ENCODE data around the gene GSG1L.
A peak's percentile ranks its signal among the peaks of the same experiment; 100 is the strongest.

GSG1L gene

DNA sequence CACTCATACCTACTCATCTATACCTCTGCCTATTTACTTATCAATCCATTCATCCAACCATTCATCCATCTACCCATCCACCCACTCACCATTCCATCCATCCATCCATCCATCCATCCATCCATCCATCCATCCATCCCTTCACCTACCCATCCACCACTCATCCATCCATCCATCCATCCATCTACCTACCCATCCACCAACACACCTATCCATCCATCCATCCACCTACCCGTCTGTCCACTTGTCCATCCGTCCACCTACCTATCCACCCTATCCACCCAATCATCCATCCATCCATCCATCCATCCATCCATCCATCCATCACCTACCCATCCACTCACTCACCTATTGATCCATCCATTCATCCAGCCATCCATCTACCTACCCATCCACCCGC, 235.7 kb downstream of the GSG1L start:
- no peak overlapping the region for H2AK5ac ChIP-seq (ENCODE audit: low read depth, low read length)
- no peak overlapping the region for H2BK15ac ChIP-seq (ENCODE audit: low read length)
- no peak overlapping the region for H3K4ac ChIP-seq (ENCODE audit: low read length)
- H3K4me1 ChIP-seq (ENCODE audit: control insufficient read depth in 2 of 2, insufficient read depth in 1 of 2, low read depth in 1 of 2, low read length in 2 of 2), result no peaks in the 10 kb centered on the region
- H3K18ac ChIP-seq (ENCODE audit: low read length), result no peak overlapping the region
- no peak overlapping the region for H4K8ac ChIP-seq (ENCODE audit: low read depth, low read length)
- H3K9me3 ChIP-seq (replicated peaks in 1 of 2; ENCODE audit: control insufficient read depth in 2 of 2, insufficient read depth in 1 of 2, low read depth in 1 of 2, low read length in 2 of 2), result peaks cover 0 to 18% of the 10 kb centered on the region in 2 donors
- no peak overlapping the region for H2BK12ac ChIP-seq (ENCODE audit: low read length)
- H3K14ac ChIP-seq (ENCODE audit: low read length), result no peak overlapping the region
- H4K91ac ChIP-seq (ENCODE audit: low read depth, low read length, poor library complexity), result no peak overlapping the region
- H3K4me3 ChIP-seq (ENCODE audit: low read length in 2 of 2), result no peak overlapping the region
- H3K23ac ChIP-seq (ENCODE audit: low read depth, low read length, poor library complexity), result no peak overlapping the region
- H2BK120ac ChIP-seq (ENCODE audit: low read depth, low read length), result no peak overlapping the region
- no peaks in the 10 kb centered on the region for H3K36me3 ChIP-seq (replicated peaks in 1 of 2; ENCODE audit: control insufficient read depth in 2 of 2, insufficient read depth in 2 of 2, low read length in 2 of 2)
- no peak overlapping the region for H3K9ac ChIP-seq (ENCODE audit: low read depth, low read length, poor library complexity)
- WGBS, 2 donors (ENCODE audit: extremely low coverage in 2 of 2, insufficient read length in 2 of 2, insufficient replicate concordance in 1 of 2), result no CpG with 5 or more reads among the region's 3 CpGs
- H3K27ac ChIP-seq (replicated peaks; ENCODE audit: low read length), result no peak overlapping the region
- no peak overlapping the region for H2AFZ ChIP-seq (ENCODE audit: low read length)
- DNase-seq (ENCODE audit: low spot score), result no peak
- H3K4me2 ChIP-seq (ENCODE audit: insufficient read depth, low read length, poor library complexity, severe bottlenecking), result no peak overlapping the region
- H3K27me3 ChIP-seq (ENCODE audit: control insufficient read depth in 3 of 3, insufficient read depth in 3 of 3, low read depth in 1 of 3, low read length in 3 of 3), result peaks cover 0 to 5% (median 0%) of the 10 kb centered on the region in 3 experiments
- H3K79me1 ChIP-seq (ENCODE audit: low read depth, low read length), result no peaks in the 10 kb centered on the region
- H2BK5ac ChIP-seq (ENCODE audit: low read length), result no peak overlapping the region

DNA sequence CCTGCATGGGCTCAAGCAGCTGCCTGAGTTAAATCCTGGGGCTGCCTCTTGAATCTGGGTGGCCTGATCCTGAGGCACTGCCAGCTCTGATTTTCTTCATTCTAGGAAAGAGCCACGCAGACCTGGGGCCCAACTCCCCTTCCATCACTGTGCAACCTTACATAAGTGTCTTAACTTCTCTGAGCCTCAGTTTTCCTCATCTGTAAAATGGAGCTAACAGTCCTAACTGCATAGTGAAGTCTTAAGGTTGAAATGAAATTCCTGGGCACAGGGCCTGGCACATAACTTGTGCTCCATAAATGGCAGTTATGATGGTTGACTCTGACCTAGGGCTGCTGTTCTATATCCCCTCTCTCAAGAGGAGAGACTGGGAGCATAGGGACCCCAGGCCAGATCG, 236.6 kb downstream of the GSG1L start:
- no peak overlapping the region for H2BK12ac ChIP-seq (ENCODE audit: low read length)
- peaks cover 0 to 18% of the 10 kb centered on the region in 2 donors for H3K9me3 ChIP-seq (replicated peaks in 1 of 2; ENCODE audit: control insufficient read depth in 2 of 2, insufficient read depth in 1 of 2, low read depth in 1 of 2, low read length in 2 of 2)
- H3K4ac ChIP-seq (ENCODE audit: low read length), result no peak overlapping the region
- peak overlapping the region; percentile 51 for H3K14ac ChIP-seq (ENCODE audit: low read length)
- no peak overlapping the region for H2BK15ac ChIP-seq (ENCODE audit: low read length)
- no peak overlapping the region for H4K91ac ChIP-seq (ENCODE audit: low read depth, low read length, poor library complexity)
- no peak overlapping the region for H3K4me2 ChIP-seq (ENCODE audit: insufficient read depth, low read length, poor library complexity, severe bottlenecking)
- no peaks in the 10 kb centered on the region for H3K36me3 ChIP-seq (replicated peaks in 1 of 2; ENCODE audit: control insufficient read depth in 2 of 2, insufficient read depth in 2 of 2, low read length in 2 of 2)
- H2AFZ ChIP-seq (ENCODE audit: low read length), result no peak overlapping the region
- no peak for DNase-seq (ENCODE audit: low spot score)
- no peak overlapping the region for H3K18ac ChIP-seq (ENCODE audit: low read length)
- no peaks in the 10 kb centered on the region for H3K79me1 ChIP-seq (ENCODE audit: low read depth, low read length)
- no peak overlapping the region for H4K8ac ChIP-seq (ENCODE audit: low read depth, low read length)
- no peak overlapping the region for H3K4me3 ChIP-seq (ENCODE audit: low read length in 2 of 2)
- no peak overlapping the region for H3K9ac ChIP-seq (ENCODE audit: low read depth, low read length, poor library complexity)
- no CpG with 5 or more reads among the region's 2 CpGs for WGBS, 2 donors (ENCODE audit: extremely low coverage in 2 of 2, insufficient read length in 2 of 2, insufficient replicate concordance in 1 of 2)
- H3K23ac ChIP-seq (ENCODE audit: low read depth, low read length, poor library complexity), result no peak overlapping the region
- no peak overlapping the region for H3K27ac ChIP-seq (replicated peaks; ENCODE audit: low read length)
- H3K4me1 ChIP-seq (ENCODE audit: control insufficient read depth in 2 of 2, insufficient read depth in 1 of 2, low read depth in 1 of 2, low read length in 2 of 2), result no peaks in the 10 kb centered on the region
- no peak overlapping the region for H2BK120ac ChIP-seq (ENCODE audit: low read depth, low read length)
- H2BK5ac ChIP-seq (ENCODE audit: low read length), result no peak overlapping the region
- no peak overlapping the region for H2AK5ac ChIP-seq (ENCODE audit: low read depth, low read length)
- H3K27me3 ChIP-seq (ENCODE audit: control insufficient read depth in 3 of 3, insufficient read depth in 3 of 3, low read depth in 1 of 3, low read length in 3 of 3), result peaks cover 0 to 5% (median 0%) of the 10 kb centered on the region in 3 experiments

DNA sequence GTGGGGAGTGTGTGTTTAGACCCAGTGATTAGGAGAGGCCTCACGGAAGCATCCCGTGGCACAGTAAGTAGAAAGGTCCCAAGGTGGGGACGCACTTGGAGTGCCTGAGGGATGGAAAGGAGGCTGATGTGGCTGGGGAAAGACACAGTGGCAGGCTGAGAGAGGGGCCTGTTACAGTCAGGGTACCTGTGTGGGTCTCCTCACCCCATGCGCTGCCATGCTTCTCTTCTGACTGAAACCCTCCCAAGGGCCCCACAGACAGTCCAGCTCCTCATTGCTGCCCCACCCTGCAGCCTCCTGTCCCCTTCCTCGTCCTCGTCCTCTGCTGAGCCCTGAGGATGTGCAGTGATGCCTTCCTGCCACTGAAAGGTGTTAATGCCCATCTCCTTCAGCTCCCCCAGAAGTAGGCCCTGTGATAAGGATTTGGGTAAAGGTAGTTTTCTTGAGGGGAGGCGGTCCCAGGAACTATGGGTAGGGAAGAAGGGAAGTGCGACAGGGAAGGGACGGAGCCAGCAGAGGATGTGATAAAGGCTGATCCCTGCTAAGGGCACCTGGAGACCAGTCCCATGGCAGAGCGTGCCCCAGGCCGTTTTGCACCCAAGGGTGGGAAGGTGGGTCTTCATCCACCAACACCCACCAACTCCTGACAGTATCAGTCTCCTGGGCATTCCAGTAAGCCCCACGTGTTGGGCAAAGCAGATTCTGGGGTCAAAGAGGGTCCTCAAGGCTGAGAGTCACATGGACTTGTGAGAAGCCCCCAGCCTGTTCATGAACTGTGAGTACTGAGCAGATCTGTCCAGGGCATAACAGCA, 237.2 kb downstream of the GSG1L start:
- Histone ChIP-seq H2BK12ac (ENCODE audit: low read length) (no peak overlapping the region), H3K9ac (ENCODE audit: low read depth, low read length, poor library complexity) (no peak overlapping the region), H2BK5ac (ENCODE audit: low read length) (no peak overlapping the region), H3K9me3 (replicated peaks in 1 of 2; ENCODE audit: control insufficient read depth in 2 of 2, insufficient read depth in 1 of 2, low read depth in 1 of 2, low read length in 2 of 2) (peaks cover 0 to 18% of the 10 kb centered on the region in 2 donors), H2AK5ac (ENCODE audit: low read depth, low read length) (no peak overlapping the region), H3K27ac (replicated peaks; ENCODE audit: low read length) (no peak overlapping the region), H3K4me2 (ENCODE audit: insufficient read depth, low read length, poor library complexity, severe bottlenecking) (no peak overlapping the region), H3K27me3 (ENCODE audit: control insufficient read depth in 3 of 3, insufficient read depth in 3 of 3, low read depth in 1 of 3, low read length in 3 of 3) (peaks cover 0 to 5% (median 0%) of the 10 kb centered on the region in 3 experiments), H3K4me3 (ENCODE audit: low read length in 2 of 2) (no peak overlapping the region), H4K8ac (ENCODE audit: low read depth, low read length) (no peak overlapping the region), H3K14ac (ENCODE audit: low read length) (no peak overlapping the region), H3K36me3 (replicated peaks in 1 of 2; ENCODE audit: control insufficient read depth in 2 of 2, insufficient read depth in 2 of 2, low read length in 2 of 2) (no peaks in the 10 kb centered on the region), H3K23ac (ENCODE audit: low read depth, low read length, poor library complexity) (no peak overlapping the region), H4K91ac (ENCODE audit: low read depth, low read length, poor library complexity) (no peak overlapping the region), H3K4me1 (ENCODE audit: control insufficient read depth in 2 of 2, insufficient read depth in 1 of 2, low read depth in 1 of 2, low read length in 2 of 2) (no peaks in the 10 kb centered on the region), H3K18ac (ENCODE audit: low read length) (no peak overlapping the region), H3K4ac (ENCODE audit: low read length) (no peak overlapping the region), H2BK15ac (ENCODE audit: low read length) (no peak overlapping the region), H2AFZ (ENCODE audit: low read length) (no peak overlapping the region), H2BK120ac (ENCODE audit: low read depth, low read length) (no peak overlapping the region), H3K79me1 (ENCODE audit: low read depth, low read length) (no peaks in the 10 kb centered on the region)
- WGBS, 2 donors (ENCODE audit: extremely low coverage in 2 of 2, insufficient read length in 2 of 2, insufficient replicate concordance in 1 of 2), result no CpG with 5 or more reads among the region's 12 CpGs
- DNase-seq (ENCODE audit: low spot score), result no peak

DNA sequence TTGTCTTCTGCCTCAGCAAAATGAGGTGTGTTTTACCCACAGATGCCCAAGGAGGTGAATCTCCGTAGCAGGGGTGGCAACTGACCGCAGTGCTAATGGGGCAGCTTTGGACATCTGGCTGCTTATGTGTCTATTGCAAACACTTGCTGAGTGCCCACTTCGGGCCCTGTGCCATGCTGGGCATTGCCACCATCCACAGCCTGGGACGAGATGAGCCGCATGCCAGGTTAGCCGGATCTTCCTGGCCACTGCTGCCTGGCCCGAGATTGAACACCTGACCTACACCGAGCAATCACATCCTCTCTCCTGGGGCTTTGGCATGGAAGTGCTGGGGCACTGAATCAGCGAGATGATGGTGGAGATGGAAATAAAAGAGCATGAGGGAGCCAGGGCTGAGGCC, 238.7 kb downstream of the GSG1L start:
- Histone ChIP-seq H3K23ac (ENCODE audit: low read depth, low read length, poor library complexity) (no peak overlapping the region), H2BK15ac (ENCODE audit: low read length) (no peak overlapping the region), H2BK12ac (ENCODE audit: low read length) (no peak overlapping the region), H3K4me1 (ENCODE audit: control insufficient read depth in 2 of 2, insufficient read depth in 1 of 2, low read depth in 1 of 2, low read length in 2 of 2) (no peaks in the 10 kb centered on the region), H3K14ac (ENCODE audit: low read length) (no peak overlapping the region), H2BK120ac (ENCODE audit: low read depth, low read length) (no peak overlapping the region), H3K36me3 (replicated peaks in 1 of 2; ENCODE audit: control insufficient read depth in 2 of 2, insufficient read depth in 2 of 2, low read length in 2 of 2) (no peaks in the 10 kb centered on the region), H3K4me2 (ENCODE audit: insufficient read depth, low read length, poor library complexity, severe bottlenecking) (no peak overlapping the region), H2BK5ac (ENCODE audit: low read length) (no peak overlapping the region), H3K9ac (ENCODE audit: low read depth, low read length, poor library complexity) (peak overlapping the region; percentile 27), H4K91ac (ENCODE audit: low read depth, low read length, poor library complexity) (no peak overlapping the region), H3K4ac (ENCODE audit: low read length) (no peak overlapping the region), H3K18ac (ENCODE audit: low read length) (peak overlapping the region; percentile 20), H2AFZ (ENCODE audit: low read length) (no peak overlapping the region), H3K9me3 (replicated peaks in 1 of 2; ENCODE audit: control insufficient read depth in 2 of 2, insufficient read depth in 1 of 2, low read depth in 1 of 2, low read length in 2 of 2) (peaks cover 0 to 8% of the 10 kb centered on the region in 2 donors), H3K4me3 (ENCODE audit: low read length in 2 of 2) (no peak overlapping the region), H2AK5ac (ENCODE audit: low read depth, low read length) (no peak overlapping the region), H3K27me3 (ENCODE audit: control insufficient read depth in 3 of 3, insufficient read depth in 3 of 3, low read depth in 1 of 3, low read length in 3 of 3) (peaks cover 0 to 10% (median 0%) of the 10 kb centered on the region in 3 experiments), H4K8ac (ENCODE audit: low read depth, low read length) (no peak overlapping the region), H3K79me1 (ENCODE audit: low read depth, low read length) (no peaks in the 10 kb centered on the region), H3K27ac (replicated peaks; ENCODE audit: low read length) (no peak overlapping the region)
- WGBS, 2 donors (ENCODE audit: extremely low coverage in 2 of 2, insufficient read length in 2 of 2, insufficient replicate concordance in 1 of 2), result no CpG with 5 or more reads among the region's 9 CpGs
- DNase-seq (ENCODE audit: low spot score), result no peak
